H1 (cell line): ENCODE data around the gene RAD51B. TPM values are rescaled to one million over a fixed set of nuclear protein-coding genes. Genes with fewer than 3 reads are reported as not detected.

Source experiments
- CHD1 ChIP-seq: IDR thresholded peaks from 2 replicates; pipeline ENCODE4 v1.6.1; 2012; ENCODE audit warnings: low read depth, low read length, improper control_type of control experiment
- CHD7 ChIP-seq: fragments of 300-600 bp; sonication (generic); IDR thresholded peaks from 2 replicates; pipeline ENCODE4 v1.7.1; 2012; ENCODE audit warnings: low read length, moderate library complexity, mild to moderate bottlenecking, inconsistent platforms; ENCODE audit not compliant: insufficient replicate concordance
- CREB1 ChIP-seq: IDR thresholded peaks from 2 replicates; pipeline ENCODE4 v1.6.1; 2012; ENCODE audit warnings: inconsistent platforms
- CTBP2 ChIP-seq: IDR thresholded peaks from 2 replicates; pipeline ENCODE4 v1.7.0; 2011; ENCODE audit warnings: borderline replicate concordance, mild to moderate bottlenecking, moderate library complexity, mixed read lengths, low read length; ENCODE audit not compliant: insufficient read depth, insufficient read length
- CTCF ChIP-seq, 3 experiments: IDR thresholded peaks; 1 replicate in 2 of 3; 2 replicates in 1 of 3; pipeline versions ENCODE4 v1.5.1 to v1.6.1; 2011; ENCODE audit warnings: low read length in 3 of 3, mild to moderate bottlenecking in 3 of 3, inconsistent platforms in 2 of 3, low read depth in 1 of 3, moderate library complexity in 1 of 3; ENCODE audit not compliant: insufficient read depth in 1 of 3; ENCODE audit errors: control extremely low read depth in 1 of 3
- RNF2 ChIP-seq: fragments of 200-900, 300-1000 bp; sonication (generic); IDR thresholded peaks from 2 replicates; pipeline ENCODE4 v1.7.1; 2016; ENCODE audit warnings: borderline replicate concordance, low read depth, mild to moderate bottlenecking, antibody characterized with exemption, low read length; ENCODE audit not compliant: poor library complexity, severe bottlenecking; ENCODE audit errors: missing control alignments
- SP1 ChIP-seq: IDR thresholded peaks from 2 replicates; pipeline ENCODE4 v1.6.1; 2011; ENCODE audit warnings: low read depth, low read length
- polyA plus RNA-seq, 7 experiments: library from polyadenylated mRNA; depleted of rRNA in 3 of 7; stranded (reverse) in 5 of 7; unstranded in 2 of 7; fragments of >200 nt in 5 of 7; fragments of 200-250 nt in 2 of 7; gene quantifications; 1 replicate in 5 of 7; 2 replicates in 1 of 7; 4 replicates in 1 of 7; pipeline versions ENCODE4 v1.2.1 to v1.2.3, GENCODE V29; 2011 to 2013; ENCODE audit warnings: missing spikeins in 2 of 7, mixed read lengths in 2 of 7
- total RNA-seq: library from RNA; stranded (reverse); fragmentation: NEBNext Ultra II Directional; extraction: Animal tissue kit (Norgen Biotek cat#: 25700); gene quantifications from 2 replicates; pipeline ENCODE4 v1.2.1, GENCODE V29; 2021

RAD51B gene
- total and polyA plus RNA-seq, 2 of the 8 experiments (the other 6 are each of a cell fraction or from before 2014, with no cell fraction given): 3.9 to 14.9 TPM

GRCh38 chr14:68514608-68515194 is 695.1 kb downstream of the RAD51B start (continued):
- TF ChIP-seq CHD7: no peak
- TF ChIP-seq CTCF (IDR thresholded peaks at IDR 0.05; ENCODE audit: control extremely low read depth in 1 of 3, insufficient read depth in 1 of 3, low read depth in 1 of 3, low read length in 3 of 3): no peak
- no peak for TF ChIP-seq RNF2
- no peak for TF ChIP-seq CREB1
- no peak for TF ChIP-seq CHD1
- TF ChIP-seq CTBP2: no peak
- TF ChIP-seq SP1: no peak
